K562 (cell line): ENCODE measurements around the gene ASXL2. TPM values are rescaled to one million over a fixed set of nuclear protein-coding genes. Genes with fewer than 3 reads are reported as not detected.

Experiments used
- BRD9 ChIP-seq: fragments of 450-650 bp; IDR thresholded peaks from 2 replicates; pipeline ENCODE4 v1.6.1; 2018; ENCODE audit warnings: low read depth; ENCODE audit not compliant: partially characterized antibody
- DACH1 ChIP-seq: fragments of 450-650 bp; IDR thresholded peaks from 2 replicates; pipeline ENCODE4 v1.6.1; 2018; ENCODE audit not compliant: partially characterized antibody
- FOXA1 ChIP-seq: fragments of 450-650 bp; IDR thresholded peaks from 2 replicates; pipeline ENCODE4 v1.6.1; 2016; ENCODE audit warnings: mild to moderate bottlenecking, borderline replicate concordance
- HMG20B ChIP-seq: fragments of 250-450 bp; sonication (Bioruptor Pico); IDR thresholded peaks from 2 replicates; pipeline ENCODE4 v1.5.0; 2021; ENCODE audit warnings: mild to moderate bottlenecking
- NR3C1 ChIP-seq: sonication (generic); formaldehyde crosslinking; IDR thresholded peaks from 2 replicates; pipeline ENCODE4 v1.8.1; 2022; ENCODE audit warnings: missing genetic modification reagents
- POLR2B ChIP-seq: fragments of 450-650 bp; IDR thresholded peaks from 2 replicates; pipeline ENCODE4 v1.6.1; 2018; ENCODE audit warnings: low read depth; ENCODE audit not compliant: partially characterized antibody
- RBM22 ChIP-seq: fragments of 200-400 bp; formaldehyde crosslinking; IDR thresholded peaks from 2 replicates; pipeline ENCODE4 v1.6.1; 2018; ENCODE audit warnings: low read length, low read depth; ENCODE audit not compliant: poor library complexity, severe bottlenecking
- SMAD3 ChIP-seq: fragments of 450-650 bp; formaldehyde crosslinking; conservative IDR thresholded peaks from 2 replicates; pipeline ENCODE4 v1.4.0; 2020; ENCODE audit warnings: mild to moderate bottlenecking
- TAF9B ChIP-seq: fragments of 450-650 bp; IDR thresholded peaks from 2 replicates; pipeline ENCODE4 v1.6.1; 2018; ENCODE audit warnings: mild to moderate bottlenecking; ENCODE audit not compliant: partially characterized antibody
- ZBTB1 ChIP-seq: sonication (generic); formaldehyde crosslinking; IDR thresholded peaks from 2 replicates; pipeline ENCODE4 v1.8.1; 2023; ENCODE audit warnings: missing genetic modification reagents, low read depth, mild to moderate bottlenecking, borderline replicate concordance
- ZC3H11A ChIP-seq: IDR thresholded peaks from 2 replicates; pipeline ENCODE4 v1.6.1; 2012; ENCODE audit warnings: low read depth, low read length, improper control_type of control experiment
- ZC3H4 ChIP-seq: sonication (generic); formaldehyde crosslinking; IDR thresholded peaks from 2 replicates; pipeline ENCODE4 v1.9.0; 2021; ENCODE audit warnings: missing genetic modification reagents, borderline replicate concordance
- ZFP30 ChIP-seq: fragments of 250-450 bp; sonication (Bioruptor Pico); IDR thresholded peaks from 2 replicates; pipeline ENCODE4 v1.8.0; 2022; ENCODE audit warnings: moderate library complexity, mild to moderate bottlenecking, inconsistent platforms, borderline replicate concordance
- ZNF830 ChIP-seq: fragments of 250-450 bp; sonication (Bioruptor Pico); IDR thresholded peaks from 2 replicates; pipeline ENCODE4 v1.5.0; 2021; ENCODE audit warnings: mild to moderate bottlenecking
- polyA plus RNA-seq, 8 experiments: library from polyadenylated mRNA; depleted of rRNA in 4 of 8; stranded (reverse) in 5 of 8; unstranded in 3 of 8; fragments of >200 nt; fragmentation: Nextera tagmentation in 2 of 8; fragmentation: Illumina TruSeq in 1 of 8; extraction: Ambion mirVana in 2 of 8; extraction: Trizol in 1 of 8; gene quantifications; 2 replicates each; pipeline versions ENCODE4 v1.2.1 to v1.2.3, GENCODE V29; 2011 to 2014; ENCODE audit warnings: inconsistent platforms in 1 of 8, missing spikeins in 1 of 8
- total RNA-seq, 7 experiments: library from RNA; depleted of rRNA in 6 of 7; stranded (reverse); fragments of >200 nt in 6 of 7; fragmentation: Illumina TruSeq in 2 of 7; extraction: Trizol in 2 of 7; gene quantifications; 2 replicates each; pipeline versions ENCODE4 v1.2.1 to v1.2.3, GENCODE V29; 2011 to 2021; ENCODE audit warnings: low replicate concordance in 1 of 7
- TF ChIP-seq, protein P1 (sequence below): sonication (generic); formaldehyde crosslinking; IDR thresholded peaks from 2 replicates; pipeline ENCODE4 v1.8.0; 2023; ENCODE audit warnings: mild to moderate bottlenecking, missing genetic modification reagents
- TF ChIP-seq, protein P2 (sequence below): fragments of 250-450 bp; sonication (Bioruptor Pico); IDR thresholded peaks from 2 replicates; pipeline ENCODE4 v1.8.0; 2022; ENCODE audit warnings: inconsistent platforms
- TF ChIP-seq, protein P3 (sequence below): fragments of 450-650 bp; IDR thresholded peaks from one replicate; pipeline ENCODE4 v1.6.1; 2018; ENCODE audit warnings: mild to moderate bottlenecking, moderate library complexity; ENCODE audit not compliant: partially characterized antibody
- TF ChIP-seq, protein P4 (sequence below): fragments of 250-450 bp; sonication (Bioruptor Pico); IDR thresholded peaks from 2 replicates; pipeline ENCODE4 v1.6.1; 2021; ENCODE audit warnings: mild to moderate bottlenecking
- TF ChIP-seq, protein P5 (sequence below): sonication (generic); formaldehyde crosslinking; IDR thresholded peaks from 2 replicates; pipeline ENCODE4 v1.8.0; 2022; ENCODE audit warnings: missing genetic modification reagents, mild to moderate bottlenecking, borderline replicate concordance
- TF ChIP-seq, protein P6 (sequence below): fragments of 450-650 bp; IDR thresholded peaks from 2 replicates; pipeline ENCODE4 v1.6.1; 2016

ASXL2 gene
- total and polyA plus RNA-seq, 9 of the 15 experiments (the other 6 are each of a cell fraction or from before 2014, with no cell fraction given), result 2.2 to 25.9 (median 9.0) TPM

DNA sequence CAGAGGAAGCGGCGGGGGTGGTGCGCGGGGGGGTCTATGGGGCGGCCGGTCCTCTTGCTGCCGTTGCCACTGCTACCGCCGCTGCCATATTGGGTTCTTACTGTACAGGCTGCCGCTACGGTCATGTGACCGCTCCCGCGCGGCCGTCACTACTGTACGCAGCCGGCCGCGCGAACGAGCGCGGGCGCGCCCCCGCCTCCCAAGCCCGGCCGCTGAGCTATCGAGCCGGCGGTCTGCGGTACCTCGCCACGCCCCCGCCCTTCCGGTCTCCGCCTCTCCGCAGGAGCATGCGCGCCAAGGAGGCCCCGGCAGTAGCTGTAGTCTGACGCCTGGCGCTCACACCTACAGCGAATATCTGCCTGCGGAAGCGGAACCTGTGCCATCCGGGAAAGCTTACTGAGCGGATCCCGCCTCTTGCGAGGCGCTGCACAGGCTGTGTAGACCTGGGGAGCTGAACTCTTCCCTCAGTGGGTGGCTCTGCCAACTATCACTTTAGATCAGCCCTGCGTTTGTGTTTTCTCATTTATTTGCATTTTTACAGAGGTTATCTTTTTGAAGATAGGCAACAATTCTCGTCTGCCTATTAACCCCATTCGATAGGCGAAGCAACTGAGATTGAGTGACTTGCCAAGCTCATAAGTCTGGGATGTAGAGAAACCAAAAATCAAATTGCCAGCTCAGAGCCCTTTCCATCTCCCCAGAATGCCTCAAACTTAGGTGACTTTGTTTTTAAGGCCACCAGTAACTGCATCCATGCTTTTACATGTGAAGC is at the start of gene ASXL2 (continued):
- TF ChIP-seq, protein P1, sequence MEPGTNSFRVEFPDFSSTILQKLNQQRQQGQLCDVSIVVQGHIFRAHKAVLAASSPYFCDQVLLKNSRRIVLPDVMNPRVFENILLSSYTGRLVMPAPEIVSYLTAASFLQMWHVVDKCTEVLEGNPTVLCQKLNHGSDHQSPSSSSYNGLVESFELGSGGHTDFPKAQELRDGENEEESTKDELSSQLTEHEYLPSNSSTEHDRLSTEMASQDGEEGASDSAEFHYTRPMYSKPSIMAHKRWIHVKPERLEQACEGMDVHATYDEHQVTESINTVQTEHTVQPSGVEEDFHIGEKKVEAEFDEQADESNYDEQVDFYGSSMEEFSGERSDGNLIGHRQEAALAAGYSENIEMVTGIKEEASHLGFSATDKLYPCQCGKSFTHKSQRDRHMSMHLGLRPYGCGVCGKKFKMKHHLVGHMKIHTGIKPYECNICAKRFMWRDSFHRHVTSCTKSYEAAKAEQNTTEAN, result no peak
- TF ChIP-seq NR3C1 (CRISPR knock-in tag), result no peak
- no peak for TF ChIP-seq DACH1
- TF ChIP-seq, protein P2, sequence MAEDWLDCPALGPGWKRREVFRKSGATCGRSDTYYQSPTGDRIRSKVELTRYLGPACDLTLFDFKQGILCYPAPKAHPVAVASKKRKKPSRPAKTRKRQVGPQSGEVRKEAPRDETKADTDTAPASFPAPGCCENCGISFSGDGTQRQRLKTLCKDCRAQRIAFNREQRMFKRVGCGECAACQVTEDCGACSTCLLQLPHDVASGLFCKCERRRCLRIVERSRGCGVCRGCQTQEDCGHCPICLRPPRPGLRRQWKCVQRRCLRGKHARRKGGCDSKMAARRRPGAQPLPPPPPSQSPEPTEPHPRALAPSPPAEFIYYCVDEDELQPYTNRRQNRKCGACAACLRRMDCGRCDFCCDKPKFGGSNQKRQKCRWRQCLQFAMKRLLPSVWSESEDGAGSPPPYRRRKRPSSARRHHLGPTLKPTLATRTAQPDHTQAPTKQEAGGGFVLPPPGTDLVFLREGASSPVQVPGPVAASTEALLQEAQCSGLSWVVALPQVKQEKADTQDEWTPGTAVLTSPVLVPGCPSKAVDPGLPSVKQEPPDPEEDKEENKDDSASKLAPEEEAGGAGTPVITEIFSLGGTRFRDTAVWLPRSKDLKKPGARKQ (CRISPR knock-in tag), result no peak
- TF ChIP-seq ZC3H4, result no peak
- TF ChIP-seq POLR2B, result peak; percentile 69
- no peak for TF ChIP-seq ZFP30 (CRISPR knock-in tag)
- no peak for TF ChIP-seq SMAD3 (CRISPR knock-in tag)
- peak; percentile 67 for TF ChIP-seq TAF9B
- TF ChIP-seq, protein P3, sequence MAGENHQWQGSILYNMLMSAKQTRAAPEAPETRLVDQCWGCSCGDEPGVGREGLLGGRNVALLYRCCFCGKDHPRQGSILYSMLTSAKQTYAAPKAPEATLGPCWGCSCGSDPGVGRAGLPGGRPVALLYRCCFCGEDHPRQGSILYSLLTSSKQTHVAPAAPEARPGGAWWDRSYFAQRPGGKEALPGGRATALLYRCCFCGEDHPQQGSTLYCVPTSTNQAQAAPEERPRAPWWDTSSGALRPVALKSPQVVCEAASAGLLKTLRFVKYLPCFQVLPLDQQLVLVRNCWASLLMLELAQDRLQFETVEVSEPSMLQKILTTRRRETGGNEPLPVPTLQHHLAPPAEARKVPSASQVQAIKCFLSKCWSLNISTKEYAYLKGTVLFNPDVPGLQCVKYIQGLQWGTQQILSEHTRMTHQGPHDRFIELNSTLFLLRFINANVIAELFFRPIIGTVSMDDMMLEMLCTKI, result no peak
- TF ChIP-seq, protein P4, sequence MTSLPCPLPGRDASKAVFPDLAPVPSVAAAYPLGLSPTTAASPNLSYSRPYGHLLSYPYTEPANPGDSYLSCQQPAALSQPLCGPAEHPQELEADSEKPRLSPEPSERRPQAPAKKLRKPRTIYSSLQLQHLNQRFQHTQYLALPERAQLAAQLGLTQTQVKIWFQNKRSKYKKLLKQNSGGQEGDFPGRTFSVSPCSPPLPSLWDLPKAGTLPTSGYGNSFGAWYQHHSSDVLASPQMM (CRISPR knock-in tag), result no peak
- TF ChIP-seq, protein P5, sequence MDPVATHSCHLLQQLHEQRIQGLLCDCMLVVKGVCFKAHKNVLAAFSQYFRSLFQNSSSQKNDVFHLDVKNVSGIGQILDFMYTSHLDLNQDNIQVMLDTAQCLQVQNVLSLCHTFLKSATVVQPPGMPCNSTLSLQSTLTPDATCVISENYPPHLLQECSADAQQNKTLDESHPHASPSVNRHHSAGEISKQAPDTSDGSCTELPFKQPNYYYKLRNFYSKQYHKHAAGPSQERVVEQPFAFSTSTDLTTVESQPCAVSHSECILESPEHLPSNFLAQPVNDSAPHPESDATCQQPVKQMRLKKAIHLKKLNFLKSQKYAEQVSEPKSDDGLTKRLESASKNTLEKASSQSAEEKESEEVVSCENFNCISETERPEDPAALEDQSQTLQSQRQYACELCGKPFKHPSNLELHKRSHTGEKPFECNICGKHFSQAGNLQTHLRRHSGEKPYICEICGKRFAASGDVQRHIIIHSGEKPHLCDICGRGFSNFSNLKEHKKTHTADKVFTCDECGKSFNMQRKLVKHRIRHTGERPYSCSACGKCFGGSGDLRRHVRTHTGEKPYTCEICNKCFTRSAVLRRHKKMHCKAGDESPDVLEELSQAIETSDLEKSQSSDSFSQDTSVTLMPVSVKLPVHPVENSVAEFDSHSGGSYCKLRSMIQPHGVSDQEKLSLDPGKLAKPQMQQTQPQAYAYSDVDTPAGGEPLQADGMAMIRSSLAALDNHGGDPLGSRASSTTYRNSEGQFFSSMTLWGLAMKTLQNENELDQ (CRISPR knock-in tag), result no peak
- TF ChIP-seq ZNF830 (CRISPR knock-in tag), result no peak
- TF ChIP-seq, protein P6, sequence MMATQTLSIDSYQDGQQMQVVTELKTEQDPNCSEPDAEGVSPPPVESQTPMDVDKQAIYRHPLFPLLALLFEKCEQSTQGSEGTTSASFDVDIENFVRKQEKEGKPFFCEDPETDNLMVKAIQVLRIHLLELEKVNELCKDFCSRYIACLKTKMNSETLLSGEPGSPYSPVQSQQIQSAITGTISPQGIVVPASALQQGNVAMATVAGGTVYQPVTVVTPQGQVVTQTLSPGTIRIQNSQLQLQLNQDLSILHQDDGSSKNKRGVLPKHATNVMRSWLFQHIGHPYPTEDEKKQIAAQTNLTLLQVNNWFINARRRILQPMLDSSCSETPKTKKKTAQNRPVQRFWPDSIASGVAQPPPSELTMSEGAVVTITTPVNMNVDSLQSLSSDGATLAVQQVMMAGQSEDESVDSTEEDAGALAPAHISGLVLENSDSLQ, result peak; percentile 48; the same call in 1 of the 2 replicates
- no peak for TF ChIP-seq RBM22
- no peak for TF ChIP-seq ZC3H11A
- TF ChIP-seq ZBTB1 (CRISPR knock-in tag), result no peak; the same call in 1 of the 2 replicates
- no peak for TF ChIP-seq FOXA1
- no peak for TF ChIP-seq HMG20B (CRISPR knock-in tag)
- TF ChIP-seq BRD9, result no peak
